Occipital lobe (tissue), 2 donors: ENCODE measurements around the gene CLCN6. TPM values are rescaled to one million over a fixed set of nuclear protein-coding genes. Genes with fewer than 3 reads are reported as not detected.
"Not testable (repeated sequence)": the region's sequence is repeated elsewhere in the genome, so short reads cannot be mapped to it uniquely, and the experiment has no call there.

Experiments
- DNase-seq: peaks from one replicate; lab custom pipeline; 2025; lab: John Stamatoyannopoulos, UW
- total RNA-seq: library from RNA; depleted of rRNA; stranded (reverse); fragments of >200 nt; gene quantifications from one replicate; pipeline ENCODE4 v1.2.3, GENCODE V29; 2014

CLCN6 gene
- total RNA-seq, 1 donor from 2014 or later = 15.6 TPM

- DNase-seq = no peak
Observed at GRCh38 chr1:11794446-11795237, 11.3 kb upstream of the CLCN6 start.

- no peak for DNase-seq
Observed at GRCh38 chr1:11795238-11795890, 10.6 kb upstream of the CLCN6 start.

GRCh38 chr1:11796036-11796828 is 9.8 kb upstream of the CLCN6 start:
- DNase-seq = no peak

- no peak for DNase-seq
Observed at GRCh38 chr1:11797525-11798216, 8.3 kb upstream of the CLCN6 start.

- DNase-seq = no peak
Observed at GRCh38 chr1:11799099-11799498, 6.9 kb upstream of the CLCN6 start.

- DNase-seq = no peak
Observed at GRCh38 chr1:11799896-11800295, 6.1 kb upstream of the CLCN6 start.

- no peak for DNase-seq
Observed at GRCh38 chr1:11800391-11800755, 5.6 kb upstream of the CLCN6 start.

- no peak for DNase-seq
Observed at GRCh38 chr1:11800756-11801433, 5.1 kb upstream of the CLCN6 start.

GRCh38 chr1:11802616-11802972 is 3.4 kb upstream of the CLCN6 start:
- DNase-seq = no peak

- DNase-seq = peak; percentile 52
Observed at GRCh38 chr1:11802973-11803885, 2.8 kb upstream of the CLCN6 start.

- not testable (repeated sequence) for DNase-seq
Observed at GRCh38 chr1:11803924-11804665, 1.9 kb upstream of the CLCN6 start.

- no peak for DNase-seq
Observed at GRCh38 chr1:11804666-11805421, 1.1 kb upstream of the CLCN6 start.

GRCh38 chr1:11806307-11806936 is 431 bp downstream of the CLCN6 start:
- no peak for DNase-seq

GRCh38 chr1:11807133-11807532 is 1.1 kb downstream of the CLCN6 start:
- DNase-seq = no peak

- DNase-seq = no peak
Observed at GRCh38 chr1:11813021-11813420, 7.0 kb downstream of the CLCN6 start.

GRCh38 chr1:11817192-11817591 is 11.2 kb downstream of the CLCN6 start:
- DNase-seq = no peak

GRCh38 chr1:11822091-11822490 is 16.1 kb downstream of the CLCN6 start:
- no peak for DNase-seq
